Subcutaneous abdominal adipose tissue (tissue), 5 donors: ENCODE measurements around the gene PDE8B.

ENCODE experiments used
- H3K27ac ChIP-seq: one replicate; pipeline ENCODE4 v1.7.0; 2013; ENCODE audit warnings: low read depth, mild to moderate bottlenecking, inconsistent platforms, low read length, moderate library complexity
- H3K27me3 ChIP-seq, 5 donors: one replicate each; pipeline ENCODE4 v1.7.0; 2013; ENCODE audit warnings: low read length in 5 of 5, inconsistent platforms in 1 of 5; ENCODE audit not compliant: control insufficient read depth in 5 of 5, insufficient read depth in 4 of 5
- H3K36me3 ChIP-seq, 5 donors: one replicate each; pipeline ENCODE4 v1.7.0; 2013; ENCODE audit warnings: low read length in 5 of 5; ENCODE audit not compliant: control insufficient read depth in 5 of 5, insufficient read depth in 5 of 5
- H3K4me1 ChIP-seq, 5 donors: one replicate each; pipeline ENCODE4 v1.7.0; 2013; ENCODE audit warnings: low read length in 5 of 5, mild to moderate bottlenecking in 3 of 5, moderate library complexity in 1 of 5; ENCODE audit not compliant: control insufficient read depth in 5 of 5, insufficient read depth in 5 of 5
- H3K4me3 ChIP-seq, 5 donors: one replicate each; pipeline ENCODE4 v1.7.0; 2013; ENCODE audit warnings: low read length in 5 of 5, low read depth in 1 of 5
- H3K9ac ChIP-seq, 5 donors: one replicate each; pipeline ENCODE4 v1.7.0; 2013; ENCODE audit warnings: low read length in 5 of 5, mild to moderate bottlenecking in 4 of 5, moderate library complexity in 3 of 5
- H3K9me3 ChIP-seq, 5 donors: one replicate each; pipeline ENCODE4 v1.7.0; 2013; ENCODE audit warnings: low read length in 5 of 5; ENCODE audit not compliant: control insufficient read depth in 5 of 5
- donor health status: healthy.
- donor health status: healthy.
- donor health status: healthy.
- donor health status: healthy.
- donor health status: healthy.

PDE8B gene

GRCh38 chr5:77281969-77282336 is 71.5 kb downstream of the PDE8B start:
- H3K27me3 ChIP-seq = no peaks in the 10 kb centered on the region
- peaks cover 0 to 11% (median 0%) of the 10 kb centered on the region in 5 donors for H3K4me1 ChIP-seq
- no peak overlapping the region for H3K9ac ChIP-seq
- no peak overlapping the region for H3K4me3 ChIP-seq
- no peak overlapping the region for H3K27ac ChIP-seq
- no peaks in the 10 kb centered on the region for H3K36me3 ChIP-seq
- H3K9me3 ChIP-seq = no peaks in the 10 kb centered on the region

GRCh38 chr5:77282337-77283027 is 72.0 kb downstream of the PDE8B start:
- Histone ChIP-seq H3K4me3 (no peak overlapping the region), H3K9me3 (no peaks in the 10 kb centered on the region), H3K27ac (no peak overlapping the region), H3K27me3 (no peaks in the 10 kb centered on the region), H3K9ac (no peak overlapping the region), H3K4me1 (peaks cover 0 to 11% (median 0%) of the 10 kb centered on the region in 5 donors), H3K36me3 (no peaks in the 10 kb centered on the region)

GRCh38 chr5:77285251-77285841 is 74.9 kb downstream of the PDE8B start:
- no peaks in the 10 kb centered on the region for H3K9me3 ChIP-seq

GRCh38 chr5:77292026-77292757 is 81.7 kb downstream of the PDE8B start:
- Histone ChIP-seq H3K27me3 (no peaks in the 10 kb centered on the region), H3K27ac (no peak overlapping the region), H3K9ac (no peak overlapping the region), H3K9me3 (no peaks in the 10 kb centered on the region), H3K4me1 (no peaks in the 10 kb centered on the region), H3K4me3 (no peak overlapping the region), H3K36me3 (no peaks in the 10 kb centered on the region)

More at GRCh38 chr5:77285251-77285841, 74.9 kb downstream of the PDE8B start:
- H3K27me3 ChIP-seq = no peaks in the 10 kb centered on the region
- H3K9ac ChIP-seq = no peak overlapping the region
- H3K27ac ChIP-seq = no peak overlapping the region
- no peaks in the 10 kb centered on the region for H3K36me3 ChIP-seq
- no peak overlapping the region for H3K4me3 ChIP-seq
- peaks cover 0 to 11% (median 0%) of the 10 kb centered on the region in 5 donors for H3K4me1 ChIP-seq

- Histone ChIP-seq H3K27me3 (no peaks in the 10 kb centered on the region), H3K9me3 (no peaks in the 10 kb centered on the region), H3K9ac (no peak overlapping the region), H3K4me1 (no peaks in the 10 kb centered on the region), H3K4me3 (no peak overlapping the region), H3K27ac (no peak overlapping the region), H3K36me3 (no peaks in the 10 kb centered on the region)
Measured at GRCh38 chr5:77294185-77294584, 83.7 kb downstream of the PDE8B start.

- no peak overlapping the region for H3K4me3 ChIP-seq
Measured at GRCh38 chr5:77295863-77296378, 85.4 kb downstream of the PDE8B start.

GRCh38 chr5:77298146-77298545 is 87.7 kb downstream of the PDE8B start:
- Histone ChIP-seq H3K4me1 (peaks cover 0 to 4% (median 0%) of the 10 kb centered on the region in 5 donors), H3K27ac (no peak overlapping the region), H3K9ac (no peak overlapping the region), H3K4me3 (no peak overlapping the region), H3K36me3 (no peaks in the 10 kb centered on the region), H3K9me3 (no peaks in the 10 kb centered on the region), H3K27me3 (no peaks in the 10 kb centered on the region)

More at GRCh38 chr5:77295863-77296378, 85.4 kb downstream of the PDE8B start:
- H3K27ac ChIP-seq = no peak overlapping the region
- no peaks in the 10 kb centered on the region for H3K9me3 ChIP-seq
- H3K4me1 ChIP-seq = no peaks in the 10 kb centered on the region
- no peaks in the 10 kb centered on the region for H3K27me3 ChIP-seq
- H3K9ac ChIP-seq = no peak overlapping the region
- H3K36me3 ChIP-seq = no peaks in the 10 kb centered on the region

GRCh38 chr5:77300451-77300850 is 90.0 kb downstream of the PDE8B start:
- H3K9me3 ChIP-seq = no peaks in the 10 kb centered on the region
- H3K36me3 ChIP-seq = no peaks in the 10 kb centered on the region
- no peak overlapping the region for H3K27ac ChIP-seq

GRCh38 chr5:77301447-77301883 is 91.0 kb downstream of the PDE8B start:
- Histone ChIP-seq H3K36me3 (no peaks in the 10 kb centered on the region), H3K27me3 (no peaks in the 10 kb centered on the region), H3K9me3 (no peaks in the 10 kb centered on the region), H3K9ac (no peak overlapping the region), H3K27ac (no peak overlapping the region), H3K4me1 (peaks cover 0 to 11% (median 3%) of the 10 kb centered on the region in 5 donors), H3K4me3 (no peak overlapping the region)

More at GRCh38 chr5:77300451-77300850, 90.0 kb downstream of the PDE8B start:
- Histone ChIP-seq H3K4me1 (peaks cover 0 to 6% (median 0%) of the 10 kb centered on the region in 5 donors), H3K4me3 (no peak overlapping the region), H3K9ac (no peak overlapping the region), H3K27me3 (no peaks in the 10 kb centered on the region)

- H3K27me3 ChIP-seq = no peaks in the 10 kb centered on the region
- no peak overlapping the region for H3K27ac ChIP-seq
Measured at GRCh38 chr5:77302247-77302646, 91.8 kb downstream of the PDE8B start.

More at GRCh38 chr5:77302247-77302646, 91.8 kb downstream of the PDE8B start:
- no peak overlapping the region for H3K9ac ChIP-seq
- no peaks in the 10 kb centered on the region for H3K36me3 ChIP-seq
- H3K4me3 ChIP-seq = no peak overlapping the region
- peaks cover 0 to 16% (median 6%) of the 10 kb centered on the region in 5 donors for H3K4me1 ChIP-seq
- no peaks in the 10 kb centered on the region for H3K9me3 ChIP-seq
